ENCODE data around the gene SLC38A11. TPM values are rescaled to one million over a fixed set of nuclear protein-coding genes. Genes with fewer than 3 reads are reported as not detected.
"Not testable (repeated sequence)": the region's sequence is repeated elsewhere in the genome, so short reads cannot be mapped to it uniquely, and the experiment has no call there.

Gene SLC38A11
- total RNA-seq, 4 donors from 2014 or later = 0.19 to 9.9 (median 0.77) TPM

DNA sequence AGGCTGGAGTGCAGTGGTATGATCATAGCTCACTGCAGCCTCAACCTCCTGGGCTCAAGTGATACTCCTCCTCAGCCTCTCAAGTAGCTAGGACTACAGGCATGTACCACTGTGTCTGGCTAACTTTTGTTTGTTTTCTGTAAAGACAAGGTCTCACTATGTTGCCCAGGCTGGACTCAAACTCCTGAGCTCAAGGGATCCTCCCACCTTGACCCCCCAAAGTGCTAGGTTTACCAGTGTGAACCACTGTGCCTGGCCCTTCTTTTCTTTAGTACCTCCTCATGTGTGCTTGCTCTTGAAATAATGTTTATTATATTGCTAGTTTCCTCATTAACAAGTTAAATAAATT, 94.7 kb downstream of the SLC38A11 start:
- TF ChIP-seq, protein P1, sequence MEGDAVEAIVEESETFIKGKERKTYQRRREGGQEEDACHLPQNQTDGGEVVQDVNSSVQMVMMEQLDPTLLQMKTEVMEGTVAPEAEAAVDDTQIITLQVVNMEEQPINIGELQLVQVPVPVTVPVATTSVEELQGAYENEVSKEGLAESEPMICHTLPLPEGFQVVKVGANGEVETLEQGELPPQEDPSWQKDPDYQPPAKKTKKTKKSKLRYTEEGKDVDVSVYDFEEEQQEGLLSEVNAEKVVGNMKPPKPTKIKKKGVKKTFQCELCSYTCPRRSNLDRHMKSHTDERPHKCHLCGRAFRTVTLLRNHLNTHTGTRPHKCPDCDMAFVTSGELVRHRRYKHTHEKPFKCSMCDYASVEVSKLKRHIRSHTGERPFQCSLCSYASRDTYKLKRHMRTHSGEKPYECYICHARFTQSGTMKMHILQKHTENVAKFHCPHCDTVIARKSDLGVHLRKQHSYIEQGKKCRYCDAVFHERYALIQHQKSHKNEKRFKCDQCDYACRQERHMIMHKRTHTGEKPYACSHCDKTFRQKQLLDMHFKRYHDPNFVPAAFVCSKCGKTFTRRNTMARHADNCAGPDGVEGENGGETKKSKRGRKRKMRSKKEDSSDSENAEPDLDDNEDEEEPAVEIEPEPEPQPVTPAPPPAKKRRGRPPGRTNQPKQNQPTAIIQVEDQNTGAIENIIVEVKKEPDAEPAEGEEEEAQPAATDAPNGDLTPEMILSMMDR (IDR thresholded peaks at IDR 0.05) = no peak
- ATAC-seq (ENCODE audit: low FRiP score) (no peak), DNase-seq (ENCODE audit: low spot score) (no peak)

DNA sequence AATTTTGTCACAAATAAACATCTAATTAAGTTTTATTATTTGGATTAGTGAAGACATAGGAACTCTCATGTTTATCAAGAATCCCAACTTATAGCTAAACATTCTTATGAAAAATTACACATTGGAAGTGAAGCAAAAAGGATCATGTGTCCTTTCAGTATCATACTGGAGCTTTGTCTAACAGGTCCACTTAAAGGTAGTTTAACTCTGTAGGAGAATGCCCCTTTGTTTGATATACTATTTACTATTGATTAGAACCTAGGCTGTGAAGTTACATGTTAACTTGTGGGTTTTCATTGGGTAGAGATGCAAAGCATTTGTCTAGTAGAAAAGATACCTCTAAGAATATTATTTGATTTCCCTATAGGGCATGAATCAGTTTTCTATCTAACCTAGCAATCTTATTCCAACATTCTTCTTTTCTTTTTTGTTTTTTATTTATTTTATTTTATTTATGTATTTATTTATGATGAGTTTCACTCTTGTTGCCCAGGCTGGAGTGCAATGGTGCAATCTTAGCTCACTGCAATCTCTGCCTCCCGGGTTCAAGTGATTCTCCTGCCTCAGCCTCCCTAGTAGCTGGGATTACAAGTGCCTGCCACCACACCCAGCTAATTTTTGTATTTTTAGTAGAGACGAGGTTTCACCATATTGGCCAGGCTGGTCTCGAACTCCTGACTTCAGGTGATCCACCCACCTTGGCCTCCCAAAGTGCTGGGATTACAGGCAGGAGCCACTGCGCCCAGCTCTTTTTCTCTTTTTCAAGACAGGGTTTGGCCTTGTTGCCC, 95.2 kb downstream of the SLC38A11 start:
- not testable (repeated sequence) for ATAC-seq (ENCODE audit: low FRiP score); DNase-seq (ENCODE audit: low spot score)

DNA sequence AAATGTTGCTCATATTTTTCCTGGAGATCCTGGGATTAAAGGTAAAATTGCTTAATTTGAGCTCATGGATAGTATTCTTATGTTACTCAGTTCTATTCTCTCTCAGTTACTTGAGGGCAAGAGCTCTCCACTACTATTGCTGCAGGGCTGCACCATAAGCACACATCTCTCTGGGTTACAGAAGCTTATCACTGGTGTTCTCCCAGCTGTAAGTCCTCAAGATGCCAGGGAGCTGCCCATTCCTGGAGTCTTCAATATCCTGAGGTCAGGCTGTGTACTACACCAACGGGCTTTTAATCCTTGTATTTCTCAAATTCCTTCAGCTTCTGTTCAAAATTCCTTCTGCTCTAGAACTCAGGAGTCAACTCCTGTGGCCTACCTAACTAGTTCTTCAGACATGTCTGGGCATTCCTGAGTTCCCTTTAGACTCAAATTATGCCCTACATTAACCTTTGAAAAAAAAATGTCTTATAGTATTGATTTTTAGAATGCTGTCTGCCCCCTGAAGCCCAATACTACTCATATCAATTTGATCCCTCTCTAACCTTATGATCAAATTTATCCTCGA, 96.0 kb downstream of the SLC38A11 start:
- ATAC-seq (ENCODE audit: low FRiP score) (no peak), DNase-seq (ENCODE audit: low spot score) (no peak)
- TF ChIP-seq, protein P1 (IDR thresholded peaks at IDR 0.05) = no peak

DNA sequence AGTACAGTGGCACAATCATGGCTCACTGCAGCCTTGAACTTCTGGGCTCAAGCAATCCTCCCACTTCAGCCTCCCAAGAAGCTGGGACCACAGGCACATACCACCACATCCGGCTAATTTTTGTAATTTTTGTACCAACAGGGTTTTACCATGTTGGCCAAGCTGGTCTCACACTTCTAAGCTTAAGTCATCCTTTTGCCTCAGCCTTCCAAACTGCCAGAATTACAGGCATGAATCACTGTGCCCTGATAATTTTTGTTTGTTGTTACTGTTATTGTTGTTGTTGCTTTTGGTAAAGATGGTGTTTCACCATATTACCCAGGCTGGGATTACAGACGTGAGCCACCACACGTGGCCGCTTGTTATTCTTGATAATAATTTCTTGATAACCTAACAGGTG, 103.2 kb downstream of the SLC38A11 start:
- ATAC-seq (ENCODE audit: low FRiP score) = no peak
- DNase-seq (ENCODE audit: low spot score) = no peak
- TF ChIP-seq, protein P1 (IDR thresholded peaks at IDR 0.05) = no peak

DNA sequence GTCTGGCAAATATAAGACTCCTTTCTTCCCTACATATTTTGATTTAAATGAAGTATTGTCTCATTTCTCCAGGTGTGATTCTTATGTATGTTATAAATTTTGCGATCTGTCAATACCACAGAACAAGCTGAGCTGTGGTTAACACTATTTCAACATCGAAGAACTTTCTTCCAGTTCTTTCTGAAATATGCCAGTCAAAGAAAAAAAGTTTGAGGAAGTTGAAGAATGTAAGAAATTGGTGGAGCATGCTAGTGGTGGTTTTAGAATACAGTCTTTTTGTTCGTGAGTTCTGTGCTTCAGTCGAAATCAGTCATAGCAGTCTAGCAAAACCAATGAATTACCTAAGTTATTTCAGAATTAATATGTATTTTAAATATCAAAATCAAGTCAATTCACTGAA, 105.1 kb downstream of the SLC38A11 start:
- ATAC-seq (ENCODE audit: low FRiP score) = no peak
- TF ChIP-seq, protein P1 (IDR thresholded peaks at IDR 0.05) = no peak
- DNase-seq (ENCODE audit: low spot score) = no peak

DNA sequence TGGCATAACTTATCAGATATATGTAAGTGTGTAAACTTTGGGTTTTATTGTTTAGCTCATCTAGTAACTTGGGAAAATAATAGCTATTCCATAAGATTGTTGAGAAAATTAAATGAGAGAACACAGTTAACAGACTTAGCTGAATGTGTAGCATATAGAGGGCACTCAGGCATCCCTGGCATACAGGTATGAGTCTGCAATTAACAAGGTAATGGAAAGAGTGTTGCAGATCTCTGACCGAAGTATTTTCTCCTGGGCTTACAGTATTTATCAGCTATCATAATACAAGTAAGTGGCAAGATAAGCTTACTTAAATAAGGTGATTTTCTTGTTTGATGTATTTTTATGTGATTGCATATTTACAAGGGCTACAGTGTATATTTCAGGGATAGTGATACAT, 105.8 kb downstream of the SLC38A11 start:
- ATAC-seq (ENCODE audit: low FRiP score) = no peak
- DNase-seq (ENCODE audit: low spot score) = no peak
- TF ChIP-seq, protein P1 (IDR thresholded peaks at IDR 0.05) = no peak

DNA sequence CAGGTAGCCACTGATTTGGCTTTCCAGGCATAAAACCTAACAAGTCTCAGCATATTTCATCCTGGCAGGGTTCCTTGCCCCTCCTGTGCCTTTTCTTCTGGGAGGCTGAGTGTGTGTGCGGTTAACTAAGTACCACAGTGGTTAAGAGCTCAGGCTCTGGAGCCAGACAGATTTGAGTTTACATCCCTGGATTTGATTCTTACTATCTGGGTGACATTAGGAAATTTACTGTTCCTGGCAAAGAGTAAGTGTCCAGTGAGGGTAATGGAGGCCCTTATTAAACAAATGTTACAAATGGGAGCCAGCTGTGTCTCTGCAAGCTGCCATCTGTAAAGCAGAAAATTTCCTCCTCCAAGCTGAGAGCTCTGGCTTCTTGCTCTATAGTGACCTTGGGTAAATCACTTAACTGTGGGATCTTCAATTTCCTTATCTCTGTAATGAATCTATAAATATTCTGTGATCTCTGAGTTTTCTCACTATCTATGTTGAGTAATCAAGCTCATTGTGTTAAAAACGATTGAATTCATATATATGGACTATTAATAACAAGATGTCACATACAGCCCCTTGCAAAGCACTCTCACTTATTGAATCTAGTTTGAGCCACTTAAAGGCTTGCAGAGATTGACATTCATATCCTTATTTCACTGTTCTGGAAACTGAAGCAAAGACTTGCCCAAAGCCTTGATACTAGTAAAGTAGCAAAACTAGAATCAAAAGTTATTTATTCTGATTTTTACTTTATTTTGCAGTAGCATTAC, 107.2 kb downstream of the SLC38A11 start:
- DNase-seq (ENCODE audit: low spot score) = no peak
- no peak for ATAC-seq (ENCODE audit: low FRiP score)
- TF ChIP-seq, protein P1 (IDR thresholded peaks at IDR 0.05) = no peak

Data from omental fat pad (tissue), 4 donors.